ENCODE results near the gene PWWP2B. TPM values are rescaled to one million over a fixed set of nuclear protein-coding genes. Genes with fewer than 3 reads are reported as not detected.

Gene PWWP2B
- polyA plus RNA-seq, 10 donors = 5.1 to 10.6 (median 7.7) TPM

Other genes starting within 250 kb of the PWWP2B start
- gene DPYSL4, start 210.3 kb upstream of the PWWP2B start, polyA plus RNA-seq (ENCODE audit: insufficient read length in 10 of 10) = 1 to 10 TPM; 1.6 to 4.9 (median 3.5) TPM
- gene STK32C, start 89.2 kb upstream of the PWWP2B start, polyA plus RNA-seq (ENCODE audit: insufficient read length in 10 of 10) = 10 to 100 TPM in 5 of 10 donors, 1 to 10 TPM in 5; 8.0 to 13.1 (median 10.4) TPM
- 10 to 100 TPM in 1 of 10 donors, 1 to 10 TPM in 9; 5.5 to 10.1 (median 8.6) TPM for gene LRRC27, start 65.0 kb upstream of the PWWP2B start, polyA plus RNA-seq (ENCODE audit: insufficient read length in 10 of 10)
- gene INPP5A, start 140.6 kb downstream of the PWWP2B start, polyA plus RNA-seq (ENCODE audit: insufficient read length in 10 of 10) = 10 to 100 TPM; 41.4 to 53.2 (median 47.6) TPM